GM04504 (cell line): ENCODE measurements around the gene FCAMR.
"Not testable (repeated sequence)": the region's sequence is repeated elsewhere in the genome, so short reads cannot be mapped to it uniquely, and the experiment has no call there.

Experiments used
- DNase-seq: peaks from one replicate; pipeline ENCODE4 v3.0.0-alpha.2; 2012; ENCODE audit warnings: low read depth

The FCAMR gene

GRCh38 chr1:206932177-206932576 lies 38.1 kb downstream of the FCAMR start:
- no peak for DNase-seq

GRCh38 chr1:206931709-206932108 lies 38.6 kb downstream of the FCAMR start:
- DNase-seq: no peak

GRCh38 chr1:206930210-206930798 lies 40.0 kb downstream of the FCAMR start:
- no peak for DNase-seq

GRCh38 chr1:206929524-206929923 lies 40.7 kb downstream of the FCAMR start:
- no peak for DNase-seq

DNA sequence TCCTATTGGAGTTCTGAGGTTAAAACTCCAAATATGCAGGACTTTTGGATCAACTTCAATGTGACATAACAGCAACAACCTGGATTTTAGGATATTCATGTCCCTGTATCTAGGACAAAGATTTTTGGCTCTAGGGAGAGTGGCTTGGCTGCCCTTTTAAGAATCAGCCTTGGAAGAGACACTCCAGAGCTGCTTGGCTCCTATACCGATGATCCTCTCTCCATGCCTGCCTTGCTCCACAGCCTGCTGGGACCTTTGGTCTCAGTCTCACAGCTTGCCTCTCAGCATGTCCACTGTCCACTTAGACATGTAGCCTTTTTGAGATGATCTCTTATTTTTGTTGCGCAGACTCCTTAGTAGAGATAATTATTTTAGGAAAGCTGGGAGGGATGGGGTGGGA lies 44.0 kb downstream of the FCAMR start:
- DNase-seq: no peak

DNA sequence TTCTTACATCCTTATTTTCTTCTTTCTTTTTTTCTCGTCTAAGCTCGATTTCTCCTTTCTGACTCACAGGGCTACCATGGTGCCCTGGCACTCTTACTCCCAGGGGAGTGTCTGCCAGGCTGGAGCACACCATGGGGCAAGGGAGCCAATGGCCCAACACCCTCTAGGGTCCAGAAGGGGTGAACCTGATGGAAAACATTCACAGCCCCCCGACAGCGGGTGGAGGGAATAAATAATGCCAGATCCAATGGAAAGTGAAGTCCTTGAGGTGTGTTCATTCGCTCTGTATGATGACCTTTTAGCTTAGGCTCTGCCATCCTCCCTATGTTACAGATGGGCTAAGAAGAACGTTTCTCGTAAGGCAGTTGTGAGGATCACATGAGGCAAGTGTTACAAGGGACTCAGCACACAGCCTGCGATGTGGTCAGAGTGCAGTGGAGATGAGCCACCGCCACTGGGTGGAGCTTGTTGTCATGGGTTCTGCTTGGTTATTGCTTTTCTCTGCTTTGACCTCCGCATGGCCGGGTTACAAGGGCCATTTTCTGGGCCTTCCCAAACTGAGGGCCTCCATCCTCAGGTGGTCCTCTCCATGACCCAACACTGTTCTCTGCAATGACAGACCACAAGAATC lies 45.0 kb downstream of the FCAMR start:
- DNase-seq: no peak

DNA sequence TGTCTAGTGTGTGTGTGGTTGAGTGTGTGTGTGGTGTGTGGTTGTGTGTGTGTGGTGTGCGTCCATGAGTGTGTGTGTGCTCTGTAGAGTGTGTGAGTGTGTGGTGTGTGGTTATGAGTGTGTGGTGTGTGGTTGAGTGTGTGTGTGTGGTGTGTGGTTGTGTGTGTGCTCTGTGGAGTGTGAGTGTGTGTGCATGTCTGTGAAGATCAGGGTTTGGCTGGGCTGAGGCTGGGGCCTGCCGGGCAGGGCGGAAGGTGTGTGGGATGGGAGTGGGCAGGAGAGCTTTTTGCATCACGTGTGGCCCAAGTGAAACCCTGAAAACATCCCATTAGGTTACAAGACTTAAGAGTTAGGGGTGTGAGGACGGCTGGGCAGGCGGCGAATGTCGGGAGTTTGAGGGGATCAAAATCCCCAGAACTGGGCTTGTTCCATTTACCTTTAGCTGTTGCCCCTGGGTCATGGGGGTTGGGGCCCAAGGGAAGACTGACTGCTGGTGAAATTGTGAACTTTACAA lies 45.6 kb downstream of the FCAMR start:
- no peak for DNase-seq

GRCh38 chr1:206923961-206924557 lies 46.2 kb downstream of the FCAMR start:
- not testable (repeated sequence) for DNase-seq

DNA sequence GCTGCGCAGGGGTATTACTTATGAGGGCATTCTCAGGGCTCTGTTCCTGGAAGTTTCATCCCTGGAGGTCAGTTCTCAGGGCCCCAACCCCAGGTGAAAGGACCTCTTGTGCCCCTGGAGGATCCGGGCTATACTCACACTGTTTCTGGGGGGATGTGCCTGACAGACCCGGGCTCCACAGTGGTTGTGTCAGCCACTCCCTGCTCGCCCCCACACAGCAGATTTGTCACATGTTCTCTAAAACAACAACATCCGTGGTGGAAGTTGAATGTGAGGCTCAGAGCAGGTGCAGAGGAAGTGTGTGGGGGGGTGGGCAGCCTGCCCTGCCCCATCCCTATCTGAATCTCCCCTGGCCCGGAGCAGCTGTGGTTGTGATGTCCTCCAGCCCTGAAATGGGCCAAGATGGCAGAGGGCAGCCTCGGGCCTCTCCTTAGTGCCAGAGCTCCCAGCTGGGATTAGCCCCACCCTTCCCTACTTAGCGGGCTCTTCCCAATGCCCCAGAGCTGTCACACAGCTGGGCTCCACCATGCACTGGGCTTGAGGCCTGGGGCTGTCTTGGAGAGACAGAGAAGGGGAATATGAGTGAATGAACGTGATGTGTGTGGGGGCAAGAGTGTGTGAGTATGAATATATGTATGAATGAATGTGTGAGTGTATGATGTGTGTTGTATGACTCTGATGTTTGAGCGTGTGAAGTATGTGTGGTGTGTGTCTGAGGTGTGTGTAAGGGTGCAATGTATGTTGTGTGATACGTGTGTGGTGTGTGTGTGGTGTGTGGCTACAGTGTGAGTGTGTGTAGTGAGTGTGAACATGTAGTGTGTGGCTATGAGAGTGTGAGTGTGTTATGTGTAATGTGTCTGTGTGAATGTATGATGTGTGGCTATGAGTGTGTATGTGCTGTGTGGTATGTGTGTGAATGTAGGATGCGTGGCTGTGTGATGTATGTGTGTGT lies 47.0 kb downstream of the FCAMR start:
- DNase-seq: no peak

GRCh38 chr1:206922524-206922923 lies 47.7 kb downstream of the FCAMR start:
- DNase-seq: no peak

GRCh38 chr1:206921772-206922265 lies 48.4 kb downstream of the FCAMR start, which contains the start of gene FCMR:
Gene FCMR, minus strand, starts transcription at chr1:206921941. Its CDS starts 87 bp downstream, at chr1:206921854.
- DNase-seq: no peak

GRCh38 chr1:206918076-206918475 lies 52.2 kb downstream of the FCAMR start:
- no peak for DNase-seq

- DNase-seq: no peak
These were observed 54.1 kb downstream of the FCAMR start for GRCh38 chr1:206916000-206916709.

GRCh38 chr1:206915030-206915735 lies 55.1 kb downstream of the FCAMR start:
- DNase-seq: no peak

DNA sequence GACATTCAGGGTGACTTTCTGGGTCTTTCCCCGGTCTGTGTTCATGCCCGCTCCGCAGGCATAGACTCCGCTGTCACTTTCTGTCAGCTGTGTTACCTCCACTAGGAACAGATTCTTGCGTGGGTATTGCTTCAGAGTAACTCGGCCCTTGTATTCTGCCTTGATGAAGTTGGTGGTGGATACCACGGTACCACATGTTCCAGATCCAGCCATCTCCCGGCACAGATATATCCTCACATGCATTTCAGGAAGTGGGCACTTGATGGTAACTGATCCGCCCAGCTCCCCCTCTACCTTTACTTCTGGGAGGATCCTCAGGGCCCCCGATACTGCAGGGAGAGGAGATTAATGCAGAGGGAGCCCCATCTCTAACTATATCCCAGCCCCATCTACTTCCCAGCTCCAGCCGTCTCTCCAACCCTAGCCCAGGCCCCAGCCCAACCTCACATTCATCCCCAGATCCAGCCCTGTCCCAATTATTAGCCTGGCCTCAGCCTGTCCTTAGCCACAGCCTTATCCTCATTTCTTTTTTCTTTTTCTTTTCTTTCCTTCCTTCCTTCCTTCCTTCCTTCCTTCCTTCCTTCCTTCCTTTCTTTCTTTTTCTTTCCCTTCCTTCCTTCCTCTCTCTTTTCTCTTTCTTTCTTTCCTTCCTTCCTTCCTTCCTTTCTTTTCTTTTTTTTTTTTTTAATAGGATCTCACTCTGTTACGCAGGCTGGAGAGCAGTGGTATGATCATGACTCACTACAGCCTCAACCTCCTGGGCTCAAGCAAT lies 56.3 kb downstream of the FCAMR start:
- DNase-seq: no peak

GRCh38 chr1:206912445-206913095 lies 57.7 kb downstream of the FCAMR start:
- peak; percentile 68 for DNase-seq

DNA sequence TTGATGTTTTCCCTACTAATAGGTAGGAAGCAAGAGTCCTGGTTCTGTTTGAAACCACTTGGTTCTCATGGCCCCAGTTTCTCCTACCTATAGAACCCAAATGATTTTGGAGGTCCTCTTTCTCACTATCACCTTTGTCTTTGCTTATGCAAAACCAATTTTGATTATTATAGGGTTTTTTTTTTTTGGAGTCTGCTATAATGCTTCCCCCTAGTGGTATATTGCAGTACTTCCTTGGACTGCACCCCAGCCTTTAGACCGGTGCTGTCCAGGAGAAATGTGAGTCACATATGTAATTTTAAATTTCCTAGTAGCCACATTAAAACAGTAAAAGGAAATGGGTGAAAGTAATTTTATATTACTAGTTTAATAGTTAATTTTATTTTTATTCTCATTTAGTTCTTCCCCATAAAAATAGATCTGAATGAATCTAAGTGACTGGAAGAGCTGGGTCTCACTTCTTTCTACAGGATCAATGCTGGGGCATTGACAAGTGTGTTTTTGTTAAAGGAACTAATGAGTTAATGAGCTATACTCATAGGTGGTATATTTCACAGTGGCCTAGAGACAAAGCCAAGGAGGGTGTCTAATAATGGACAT lies 59.1 kb downstream of the FCAMR start:
- DNase-seq: peak; percentile 60

DNA sequence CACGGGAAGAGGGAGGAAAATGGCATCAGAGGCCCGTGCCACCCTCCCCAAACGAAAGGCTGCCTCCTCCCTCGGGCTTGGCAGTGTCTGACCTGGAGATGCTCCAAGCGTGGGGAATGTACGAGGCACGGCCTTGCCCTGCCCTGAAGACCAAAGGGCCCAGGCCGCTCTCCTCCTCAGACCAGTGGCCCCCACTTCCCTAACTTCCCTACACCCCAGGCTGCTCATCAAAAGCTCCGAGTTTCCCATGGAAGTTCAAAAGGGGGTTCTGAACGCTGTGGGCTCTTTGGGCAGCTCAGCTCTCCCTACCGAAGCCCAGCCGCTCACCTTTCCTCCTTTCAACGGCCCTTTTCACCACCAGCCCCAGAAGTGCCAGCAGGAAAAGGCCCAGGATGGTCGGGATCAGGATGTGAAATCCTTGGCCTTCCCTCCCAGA lies 60.4 kb downstream of the FCAMR start:
- DNase-seq: no peak
